WTC11 (cell line): ENCODE measurements around the gene ZNHIT3.

Source experiments
- ATF1 ChIP-seq: sonication (generic); formaldehyde crosslinking; IDR thresholded peaks from 2 replicates; pipeline ENCODE4 v1.8.1; 2023; ENCODE audit warnings: mild to moderate bottlenecking, moderate library complexity, missing genetic modification reagents
- CTCF ChIP-seq: fragments of 200-600 bp; IDR thresholded peaks from 2 replicates; pipeline ENCODE4 v1.8.0; 2022; ENCODE audit warnings: antibody characterized with exemption
- MAX ChIP-seq: sonication (generic); formaldehyde crosslinking; IDR thresholded peaks from 2 replicates; pipeline ENCODE4 v1.8.0; 2022; ENCODE audit warnings: mild to moderate bottlenecking, missing genetic modification reagents
- RELA ChIP-seq: sonication (generic); formaldehyde crosslinking; IDR thresholded peaks from 2 replicates; pipeline ENCODE4 v1.8.1; 2022; ENCODE audit warnings: missing genetic modification reagents, mild to moderate bottlenecking, borderline replicate concordance
- SP1 ChIP-seq: sonication (generic); formaldehyde crosslinking; conservative IDR thresholded peaks from 2 replicates; pipeline ENCODE4 v1.8.1; 2022; ENCODE audit warnings: missing genetic modification reagents
- TEAD4 ChIP-seq: sonication (generic); formaldehyde crosslinking; IDR thresholded peaks from 2 replicates; pipeline ENCODE4 v1.8.0; 2022; ENCODE audit warnings: mild to moderate bottlenecking, missing genetic modification reagents

GRCh38 chr17:36540696-36541095, 54.2 kb downstream of the ZNHIT3 start:
- no peak for TF ChIP-seq CTCF
- TF ChIP-seq ATF1, result no peak
- no peak for TF ChIP-seq SP1 (CRISPR knock-in tag)
- TF ChIP-seq RELA, result no peak
- TF ChIP-seq MAX (CRISPR knock-in tag), result no peak
- TF ChIP-seq TEAD4, result no peak
